Activated CD4-positive, alpha-beta T cell treated with anti-CD3 and anti-CD28 coated beads, Interleukin-2, Interleukin-6, amounts not matched to agents 100 ng/mL and 50 ng/mL, durations not matched to agents 16 hours and 8 hours (primary cell): ENCODE measurements around the gene KL.
A peak's percentile ranks its signal among the peaks of the same experiment; 100 is the strongest.

Source experiments
- DNase-seq: peaks from one replicate; pipeline ENCODE4 v3.0.0-alpha.2; 2020

The KL gene

GRCh38 chr13:33006134-33006533 lies 10.1 kb upstream of the KL start:
- no peak for DNase-seq

GRCh38 chr13:33006638-33007037 lies 9.6 kb upstream of the KL start:
- DNase-seq, result no peak

- no peak for DNase-seq
Observed at GRCh38 chr13:33007237-33007636, 9.0 kb upstream of the KL start.

GRCh38 chr13:33007950-33008349 lies 8.3 kb upstream of the KL start:
- DNase-seq, result no peak

DNA sequence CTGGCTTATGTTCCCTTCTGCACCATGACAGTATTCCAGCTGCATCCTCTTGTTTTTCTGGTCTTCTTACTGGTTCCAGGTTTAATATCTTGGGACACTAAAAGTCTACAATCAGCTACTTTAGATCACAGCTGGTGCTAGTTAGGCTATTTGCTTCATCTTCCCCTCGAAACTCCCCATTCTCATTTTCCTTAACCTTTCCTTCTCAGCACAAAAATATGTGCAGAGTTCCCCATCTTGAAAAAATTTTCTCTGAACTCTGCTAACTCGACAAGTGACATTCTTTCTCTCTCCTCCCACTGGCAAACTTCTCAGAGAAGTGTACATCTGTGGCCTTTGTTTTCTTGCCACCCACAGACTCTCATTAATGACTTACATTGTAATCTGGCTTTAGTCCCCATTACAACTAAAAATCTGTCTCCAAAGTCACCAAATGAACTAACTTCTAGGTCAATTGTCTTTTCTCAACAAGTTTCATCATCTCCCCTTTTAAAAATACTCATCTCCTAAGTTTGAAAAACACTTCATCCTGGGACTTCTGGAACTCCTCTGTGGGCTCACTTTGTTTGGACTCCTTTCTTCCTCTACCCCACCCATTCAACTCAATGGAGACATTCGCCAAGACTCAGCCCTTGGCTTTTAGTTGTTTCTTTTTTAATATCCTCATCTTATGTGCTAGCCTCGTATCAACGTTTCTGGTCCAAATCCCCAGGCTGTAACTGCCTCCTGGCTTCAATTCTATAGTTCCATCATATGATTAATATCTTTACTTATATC lies 7.1 kb upstream of the KL start:
- no peak for DNase-seq

- DNase-seq, result no peak
Observed at GRCh38 chr13:33011828-33012470, 4.3 kb upstream of the KL start.

GRCh38 chr13:33014291-33014690 lies 1.9 kb upstream of the KL start:
- DNase-seq, result no peak

DNA sequence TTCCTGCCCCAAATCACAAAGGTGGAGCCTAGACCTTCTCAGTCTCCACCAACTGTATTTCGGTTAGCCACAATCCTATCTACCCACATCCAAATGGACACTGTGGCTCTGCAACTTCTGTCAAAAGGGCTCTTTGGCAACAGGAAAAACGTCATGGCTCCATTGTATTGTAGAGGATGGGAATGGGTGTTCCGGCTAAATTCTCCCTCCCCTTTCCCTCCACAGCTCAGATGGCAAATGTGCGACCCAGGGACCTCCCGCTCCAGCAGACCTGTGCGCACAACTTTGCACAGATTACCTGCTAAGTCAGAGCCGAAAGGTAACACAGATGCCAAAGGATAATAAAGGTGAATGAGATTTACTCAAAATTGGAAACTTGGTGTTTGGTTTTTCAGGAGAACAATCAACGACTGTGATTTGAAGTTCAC lies 968 bp upstream of the KL start:
- DNase-seq, result no peak

DNA sequence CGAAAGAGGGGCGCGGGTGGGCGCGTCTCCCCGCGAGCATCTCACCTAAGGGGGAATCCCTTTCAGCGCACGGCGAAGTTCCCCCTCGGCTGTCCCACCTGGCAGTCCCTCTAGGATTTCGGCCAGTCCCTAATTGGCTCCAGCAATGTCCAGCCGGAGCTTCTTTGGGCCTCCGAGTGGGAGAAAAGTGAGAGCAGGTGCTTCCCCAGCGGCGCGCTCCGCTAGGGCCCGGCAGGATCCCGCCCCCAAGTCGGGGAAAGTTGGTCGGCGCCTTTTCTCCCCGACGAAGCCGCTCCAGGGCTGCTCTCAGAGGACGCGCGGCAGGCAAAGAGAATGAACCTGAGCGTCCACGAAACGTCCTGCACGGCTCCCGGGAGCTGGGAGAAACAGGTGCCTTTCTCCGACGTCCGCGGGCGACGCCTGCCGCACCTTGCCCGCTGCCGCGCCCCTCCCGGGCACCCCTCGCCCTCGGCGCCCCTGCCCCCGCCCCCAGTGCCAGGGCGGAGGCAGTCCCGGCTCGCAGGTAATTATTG lies 366 bp upstream of the KL start:
- peak; percentile 18 for DNase-seq

DNA sequence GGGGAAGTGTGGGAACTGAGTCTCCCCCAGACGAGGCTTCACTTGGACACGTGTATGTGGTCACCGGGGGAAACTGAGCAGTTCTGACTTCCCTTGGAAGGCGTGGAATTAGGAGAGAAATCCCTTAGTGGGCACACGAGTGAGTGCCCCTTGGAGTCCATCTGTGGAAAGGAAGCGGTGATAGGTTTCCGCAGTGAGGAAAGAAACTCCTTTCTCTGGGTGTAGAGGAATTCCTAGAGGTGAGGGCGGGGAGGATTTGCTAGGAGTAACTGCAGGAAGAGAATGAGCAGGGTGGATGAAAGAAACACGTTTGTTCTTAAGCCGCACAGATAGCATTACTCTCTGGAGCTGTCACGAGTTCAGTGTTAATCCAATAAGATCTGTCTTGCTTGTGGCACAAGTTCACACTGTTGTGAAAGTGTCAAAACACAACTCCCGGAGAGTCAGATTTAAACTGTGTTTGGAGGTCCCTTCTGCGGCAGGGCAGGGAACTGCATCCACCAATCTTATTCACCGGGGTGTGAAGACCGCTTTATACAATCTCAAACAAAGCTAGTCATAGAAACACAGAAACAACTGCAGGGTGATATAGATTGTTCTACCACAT lies 1.2 kb downstream of the KL start:
- peak; percentile 88 for DNase-seq

- DNase-seq, result no peak
Observed at GRCh38 chr13:33018886-33019285, 2.7 kb downstream of the KL start.

GRCh38 chr13:33022986-33023385 lies 6.8 kb downstream of the KL start:
- DNase-seq, result no peak

DNA sequence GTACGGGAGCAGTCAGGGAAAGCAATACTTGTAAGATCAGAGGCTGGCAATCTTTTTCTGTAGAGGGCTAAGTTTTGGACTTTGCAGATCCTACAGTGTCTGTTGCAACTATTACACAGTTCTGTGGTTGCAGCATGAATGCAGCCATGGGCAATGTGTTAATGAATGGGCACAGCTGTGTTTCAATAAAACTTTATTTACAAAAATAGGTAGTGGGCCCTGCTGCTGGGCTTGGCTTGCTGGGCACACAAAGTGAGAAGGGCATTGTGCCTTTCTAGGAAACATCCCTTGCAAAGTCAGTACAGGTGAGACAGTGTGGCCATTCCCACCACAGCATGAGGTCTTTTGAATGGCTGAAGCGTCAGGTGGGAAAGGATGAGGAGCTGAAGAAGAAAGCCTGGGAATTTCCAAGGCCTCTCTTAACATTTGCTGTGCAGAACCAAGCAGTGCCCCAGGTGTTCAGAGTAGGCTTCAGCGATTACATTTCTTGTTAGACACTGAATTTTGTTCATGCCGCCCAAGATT lies 9.1 kb downstream of the KL start:
- DNase-seq, result no peak

DNA sequence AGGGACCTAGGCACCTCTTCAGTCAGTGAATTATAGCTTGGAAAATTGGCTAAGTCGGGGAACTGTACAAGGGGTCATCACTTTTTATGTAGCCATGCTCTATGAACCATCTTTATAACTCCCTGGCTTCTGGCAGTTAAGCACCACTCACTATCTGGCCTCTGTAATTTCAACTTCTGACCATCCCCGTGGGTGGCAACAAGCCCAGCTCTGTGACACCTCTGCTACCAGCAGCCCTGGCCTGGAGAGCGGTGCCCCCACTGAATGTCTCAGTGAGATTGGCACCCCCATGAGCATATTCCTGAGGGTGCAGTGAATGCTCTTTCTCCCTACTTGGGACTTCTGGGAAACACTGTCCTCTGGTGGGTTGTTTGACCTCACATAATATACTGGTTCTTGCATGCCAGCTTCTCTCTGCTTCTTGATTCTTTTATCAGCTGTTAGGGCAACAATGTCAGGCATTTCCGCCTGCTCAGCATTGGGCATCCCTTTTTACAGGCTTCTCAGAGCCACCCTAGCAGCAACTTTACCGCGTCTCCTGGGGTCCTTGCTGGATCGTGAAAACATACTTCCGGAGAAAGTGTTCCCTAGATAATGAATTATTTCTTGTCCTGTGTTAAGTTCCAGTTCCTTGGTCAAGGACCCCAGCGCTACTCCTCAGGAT lies 10.4 kb downstream of the KL start:
- DNase-seq, result no peak

DNA sequence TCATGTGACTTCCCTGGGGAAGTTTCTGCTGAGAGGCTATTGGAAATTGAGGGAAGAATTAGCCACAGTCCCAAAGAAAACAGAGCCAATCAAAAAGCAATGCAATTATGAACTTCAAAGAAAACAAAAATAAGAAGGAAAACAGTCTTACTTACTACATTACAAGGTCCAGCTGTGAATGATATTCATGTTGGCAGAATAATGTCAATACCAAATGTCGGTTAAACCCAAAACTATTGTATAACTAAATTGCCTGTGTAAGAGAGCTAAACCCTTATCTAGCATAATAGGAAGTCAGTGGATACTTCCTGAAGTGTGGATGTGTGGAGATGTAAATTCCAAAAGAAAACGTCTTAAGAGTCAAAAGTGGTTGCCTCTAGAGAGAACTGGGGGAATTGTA lies 12.4 kb downstream of the KL start:
- no peak for DNase-seq

DNA sequence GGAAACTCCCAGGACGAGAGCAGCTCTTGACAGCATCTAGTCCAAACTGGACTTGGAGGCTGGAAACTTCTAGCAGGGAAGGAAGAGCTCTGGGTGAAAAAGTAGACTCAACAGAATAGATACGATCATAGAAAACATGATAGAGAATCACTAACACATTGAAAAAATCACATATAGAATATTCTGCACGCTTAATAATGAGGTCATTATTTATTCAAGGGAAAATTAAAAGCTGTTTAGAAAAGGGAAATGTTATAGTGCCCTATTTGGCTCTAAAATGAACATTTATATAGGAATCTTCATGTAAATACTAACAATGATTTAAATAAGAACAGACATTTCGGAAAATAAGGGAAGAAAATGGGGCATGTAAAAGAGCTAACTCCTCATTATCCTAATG lies 15.1 kb downstream of the KL start:
- no peak for DNase-seq

DNA sequence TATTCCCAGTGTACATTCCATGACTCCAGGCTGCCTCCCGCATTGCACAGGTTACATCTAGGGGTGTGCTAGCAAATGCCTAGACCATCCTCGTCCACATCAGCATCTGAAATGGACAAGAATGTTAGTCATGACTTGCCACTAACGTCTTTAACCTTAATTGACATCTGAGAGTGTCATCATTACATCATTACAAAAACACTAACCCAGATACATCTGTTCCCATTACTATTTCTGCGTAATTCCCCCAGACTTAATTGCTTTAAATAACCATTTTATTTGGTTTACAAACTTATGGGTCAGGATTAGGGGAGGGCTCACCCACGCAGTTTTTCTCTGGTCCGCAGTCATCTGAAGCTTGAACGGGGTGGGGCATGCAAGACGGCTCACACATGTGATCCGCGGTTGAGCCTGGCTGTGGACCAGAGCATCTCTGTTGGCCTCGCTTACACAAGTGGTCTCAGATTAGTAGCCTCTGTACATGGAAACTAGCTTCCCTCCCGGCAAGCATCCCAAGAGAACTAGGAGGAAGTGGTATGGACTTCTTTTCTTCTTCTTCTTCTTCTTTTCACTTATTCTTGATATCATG lies 15.9 kb downstream of the KL start:
- no peak for DNase-seq

DNA sequence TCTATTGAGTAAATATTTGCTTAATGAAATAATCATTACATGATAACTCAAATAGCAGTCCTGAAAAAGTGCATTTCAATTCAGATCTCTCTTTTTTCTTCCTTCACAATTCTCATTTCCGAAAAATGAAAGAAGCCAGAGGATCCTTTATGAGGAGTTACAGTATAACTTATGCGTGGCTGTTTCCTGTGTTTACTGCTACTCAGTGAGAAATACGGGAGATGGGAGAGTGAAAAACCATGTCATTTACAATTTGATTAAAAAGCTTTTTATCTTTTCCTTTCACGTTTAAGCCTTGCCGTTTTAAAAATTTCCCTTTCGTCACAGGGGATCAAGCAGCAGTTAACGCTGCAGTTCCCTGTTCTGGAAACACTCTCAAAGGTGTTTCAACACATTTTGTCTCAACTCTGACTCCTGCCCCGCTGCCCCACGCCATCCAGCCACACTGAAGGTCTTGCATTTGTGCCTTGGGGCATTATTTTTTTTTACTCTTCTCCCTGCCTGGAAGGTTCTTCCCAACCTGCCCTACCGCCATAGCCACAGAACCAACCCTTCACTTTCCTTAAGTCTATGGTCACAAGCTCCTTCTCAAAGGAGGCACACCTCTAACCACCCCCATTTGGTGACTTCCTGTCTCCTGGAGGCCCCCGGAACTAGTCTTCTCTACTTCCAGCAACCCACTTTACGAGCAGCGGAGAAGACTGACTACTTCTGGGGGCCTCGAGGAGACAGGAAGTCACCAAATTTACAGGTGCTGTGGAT lies 17.0 kb downstream of the KL start:
- DNase-seq, result peak; percentile 18

DNA sequence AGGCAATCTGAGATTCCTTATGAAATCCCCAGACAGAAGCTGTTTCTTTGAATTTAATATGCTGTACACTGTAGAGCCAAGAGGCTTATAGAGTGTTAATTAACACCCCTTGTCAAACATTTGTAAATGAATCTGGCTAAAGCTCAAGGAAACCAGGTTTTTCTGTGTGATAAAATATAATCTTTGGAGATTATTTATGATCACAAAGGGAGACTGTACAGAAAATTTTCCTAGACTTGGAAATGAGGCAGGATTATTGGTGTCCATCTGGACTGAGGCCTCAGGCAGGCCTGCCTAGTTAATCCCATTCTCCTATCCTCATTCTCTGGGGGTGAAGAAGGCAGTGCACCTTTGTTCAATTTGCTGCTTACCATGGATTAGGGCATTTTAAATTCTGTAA lies 17.8 kb downstream of the KL start:
- DNase-seq, result no peak

DNA sequence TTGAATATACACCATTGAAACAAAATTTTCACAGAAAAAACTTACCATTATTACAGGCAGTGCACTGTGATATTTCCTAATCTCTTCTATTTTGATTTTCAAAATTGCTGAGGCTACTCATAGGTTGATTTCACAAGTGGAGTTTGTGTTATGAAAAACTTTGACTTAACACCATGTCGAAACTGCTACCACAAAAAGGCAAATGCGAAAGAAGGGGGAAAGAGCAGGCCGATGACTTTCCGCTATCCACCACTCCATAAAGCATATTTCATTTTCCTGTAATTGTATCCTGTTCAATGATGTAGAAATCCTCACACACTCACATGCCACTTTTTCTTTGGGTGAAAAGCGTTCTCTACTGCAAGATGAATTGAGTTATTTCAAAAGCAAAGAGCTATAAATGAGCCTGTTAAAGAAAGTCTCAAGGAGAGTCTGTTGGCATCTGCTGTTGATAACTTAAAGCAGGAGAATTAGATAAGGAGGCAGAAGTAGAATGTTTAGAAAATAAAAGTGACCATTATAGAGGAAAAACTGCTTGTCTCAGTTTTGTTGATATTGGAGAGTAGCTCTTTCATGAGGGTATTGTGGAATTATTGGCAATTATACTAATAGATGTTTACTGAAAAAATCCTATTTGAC lies 18.8 kb downstream of the KL start:
- DNase-seq, result no peak

DNA sequence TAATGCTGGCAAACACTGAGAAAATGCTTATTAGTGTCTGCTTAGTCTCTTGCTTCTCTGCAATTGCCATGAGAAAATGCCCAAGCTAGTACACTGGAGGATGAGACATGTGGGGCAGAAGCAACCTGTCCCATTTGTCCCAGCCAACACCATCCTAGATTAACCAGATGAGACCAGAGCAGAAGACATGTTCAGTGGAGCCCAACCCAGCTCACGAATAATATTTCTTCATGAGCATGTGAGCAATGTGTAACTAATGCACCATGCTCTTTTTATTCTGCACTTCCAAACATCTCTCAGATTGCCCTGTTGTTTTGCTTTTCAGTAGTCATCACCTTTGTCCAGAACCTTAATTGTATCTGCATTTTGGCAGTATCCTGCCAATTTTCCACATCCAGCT lies 21.4 kb downstream of the KL start:
- DNase-seq, result no peak

DNA sequence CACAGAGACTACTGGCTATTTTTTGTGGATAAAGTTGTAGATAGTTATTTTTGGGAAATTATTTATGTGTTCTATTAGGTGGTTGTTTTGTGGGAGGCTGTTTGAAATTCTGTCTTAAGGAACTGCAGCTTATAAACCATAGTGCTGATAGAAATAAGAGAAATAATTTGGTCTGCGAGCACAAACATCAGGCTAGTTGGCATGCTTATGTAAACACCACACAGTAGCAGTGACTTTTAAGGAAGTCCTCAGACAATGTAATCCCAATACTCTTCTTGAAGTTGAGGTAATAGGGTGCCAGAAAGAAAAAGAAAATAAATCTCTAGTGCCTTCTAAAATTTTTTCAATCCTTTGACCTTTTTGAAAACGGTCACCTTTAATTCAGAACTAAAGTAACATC lies 23.9 kb downstream of the KL start:
- DNase-seq, result no peak
